HG02571 (cell line): Measurements from ENCODE around the gene SYNE1.

ENCODE experiments used
- ATAC-seq: cut with Tn5 transposase; IDR thresholded peaks from one replicate; pipeline ENCODE4 v1.9.1; 2021; ENCODE audit warnings: mild to moderate bottlenecking, moderate library complexity; ENCODE audit not compliant: unreplicated experiment

SYNE1 gene

GRCh38 chr6:152119831-152120230 is 517.3 kb downstream of the SYNE1 start:
- ATAC-seq, result no peak

GRCh38 chr6:152118678-152119077 is 518.5 kb downstream of the SYNE1 start:
- ATAC-seq, result no peak

GRCh38 chr6:152118224-152118623 is 518.9 kb downstream of the SYNE1 start:
- ATAC-seq, result no peak

GRCh38 chr6:152117156-152118133 is 519.7 kb downstream of the SYNE1 start:
- no peak for ATAC-seq

GRCh38 chr6:152112491-152113261 is 524.5 kb downstream of the SYNE1 start:
- ATAC-seq, result peak; percentile 52

- no peak for ATAC-seq
These were observed 526.0 kb downstream of the SYNE1 start for GRCh38 chr6:152110886-152111820.

- ATAC-seq, result no peak
These were observed 529.2 kb downstream of the SYNE1 start for GRCh38 chr6:152107973-152108372.

- no peak for ATAC-seq
These were observed 537.0 kb downstream of the SYNE1 start for GRCh38 chr6:152100183-152100618.

GRCh38 chr6:152099446-152100182 is 537.5 kb downstream of the SYNE1 start:
- ATAC-seq, result no peak

- no peak for ATAC-seq
These were observed 538.5 kb downstream of the SYNE1 start for GRCh38 chr6:152098683-152099082.

- no peak for ATAC-seq
These were observed 540.2 kb downstream of the SYNE1 start for GRCh38 chr6:152096863-152097496.

- no peak for ATAC-seq
These were observed 542.1 kb downstream of the SYNE1 start for GRCh38 chr6:152094992-152095592.

GRCh38 chr6:152094276-152094675 is 542.9 kb downstream of the SYNE1 start:
- ATAC-seq, result no peak

GRCh38 chr6:152093711-152094110 is 543.5 kb downstream of the SYNE1 start:
- ATAC-seq, result no peak

GRCh38 chr6:152091851-152092341 is 545.3 kb downstream of the SYNE1 start:
- ATAC-seq, result no peak

- ATAC-seq, result no peak
These were observed 546.0 kb downstream of the SYNE1 start for GRCh38 chr6:152091201-152091600.

GRCh38 chr6:152089992-152090391 is 547.2 kb downstream of the SYNE1 start:
- ATAC-seq, result no peak

- no peak for ATAC-seq
These were observed 549.5 kb downstream of the SYNE1 start for GRCh38 chr6:152087701-152088100.

- no peak for ATAC-seq
These were observed 550.1 kb downstream of the SYNE1 start for GRCh38 chr6:152087096-152087495.
